Activated naive CD8-positive, alpha-beta T cell treated with anti-CD3 and anti-CD28 coated beads for 36 hours (primary cell): Measurements from ENCODE around the gene CRTAC1. TPM values are rescaled to one million over a fixed set of nuclear protein-coding genes. Genes with fewer than 3 reads are reported as not detected.
"Not testable (repeated sequence)": the region's sequence is repeated elsewhere in the genome, so short reads cannot be mapped to it uniquely, and the experiment has no call there.

Source experiments
- DNase-seq: peaks from one replicate; pipeline ENCODE4 v3.0.0; 2021
- H3K27ac Mint-ChIP-seq: one replicate; pipeline ENCODE4 v1.8.0; 2022; ENCODE audit warnings: mild to moderate bottlenecking, moderate library complexity, mixed read lengths
- H3K27me3 Mint-ChIP-seq: one replicate; pipeline ENCODE4 v1.8.0; 2022; ENCODE audit warnings: mild to moderate bottlenecking, mixed read lengths
- H3K36me3 Mint-ChIP-seq: one replicate; pipeline ENCODE4 v1.8.0; 2021; ENCODE audit warnings: mild to moderate bottlenecking, mixed read lengths
- H3K4me1 Mint-ChIP-seq: one replicate; pipeline ENCODE4 v1.8.0; 2021; ENCODE audit warnings: mixed read lengths
- H3K4me3 Mint-ChIP-seq: one replicate; pipeline ENCODE4 v1.8.0; 2022; ENCODE audit warnings: mild to moderate bottlenecking, moderate library complexity, mixed read lengths
- H3K9me3 Mint-ChIP-seq: one replicate; pipeline ENCODE4 v1.8.0; 2022; ENCODE audit warnings: mixed read lengths
- total RNA-seq, 2 experiments: library from RNA; stranded (reverse); gene quantifications; one replicate each; pipeline ENCODE4 v1.2.3, GENCODE V29; 2021

The CRTAC1 gene
- total RNA-seq, 2 experiments from 2014 or later = not detected

- H3K4me3 Mint-ChIP-seq = peak overlapping the region; percentile 79
- no peaks in the 10 kb centered on the region for H3K36me3 Mint-ChIP-seq
- peak overlapping the region; percentile 55 for H3K27ac Mint-ChIP-seq
- no peaks in the 10 kb centered on the region for H3K9me3 Mint-ChIP-seq
- DNase-seq = peak; percentile 30
- H3K4me1 Mint-ChIP-seq = peaks cover 34% of the 10 kb centered on the region
- peaks cover 3% of the 10 kb centered on the region for H3K27me3 Mint-ChIP-seq
These were observed 180.0 kb downstream of the CRTAC1 start for GRCh38 chr10:97850446-97850845.

GRCh38 chr10:97849687-97850402, 180.6 kb downstream of the CRTAC1 start, which contains the start of gene GOLGA7B:
GOLGA7B (plus strand) TSS chr10:97849843; CDS start chr10:97850304, 461 bp downstream.
- Mint-ChIP-seq H3K36me3 (no peaks in the 10 kb centered on the region), H3K4me1 (peaks cover 34% of the 10 kb centered on the region), H3K9me3 (no peaks in the 10 kb centered on the region), H3K27me3 (peaks cover 3% of the 10 kb centered on the region), H3K4me3 (peak within 1 kb of the TSS; percentile 79), H3K27ac (peak within 1 kb of the TSS; percentile 55)
- DNase-seq = peak; percentile 66

- Mint-ChIP-seq H3K27ac (peak overlapping the region; percentile 32), H3K27me3 (peaks cover 3% of the 10 kb centered on the region), H3K9me3 (no peaks in the 10 kb centered on the region), H3K4me3 (peak overlapping the region; percentile 77), H3K36me3 (no peaks in the 10 kb centered on the region), H3K4me1 (peaks cover 34% of the 10 kb centered on the region)
- DNase-seq = no peak
These were observed 181.2 kb downstream of the CRTAC1 start for GRCh38 chr10:97849103-97849686.

- Mint-ChIP-seq H3K4me3 (no peak overlapping the region), H3K27ac (no peak overlapping the region), H3K27me3 (peaks cover 4% of the 10 kb centered on the region), H3K9me3 (peaks cover 2% of the 10 kb centered on the region), H3K4me1 (peaks cover 19% of the 10 kb centered on the region), H3K36me3 (no peaks in the 10 kb centered on the region)
- no peak for DNase-seq
These were observed 185.7 kb downstream of the CRTAC1 start for GRCh38 chr10:97844678-97845077.

- not testable (repeated sequence) for H3K9me3 Mint-ChIP-seq, H3K27ac Mint-ChIP-seq, H3K27me3 Mint-ChIP-seq, H3K36me3 Mint-ChIP-seq, H3K4me3 Mint-ChIP-seq, DNase-seq
- peaks cover 16% of the 10 kb centered on the region for H3K4me1 Mint-ChIP-seq
These were observed 186.4 kb downstream of the CRTAC1 start for GRCh38 chr10:97843972-97844371.

GRCh38 chr10:97843281-97843671, 187.1 kb downstream of the CRTAC1 start:
- H3K27ac Mint-ChIP-seq = no peak overlapping the region
- no peak overlapping the region for H3K4me3 Mint-ChIP-seq
- peaks cover 14% of the 10 kb centered on the region for H3K4me1 Mint-ChIP-seq
- no peak for DNase-seq
- H3K36me3 Mint-ChIP-seq = no peaks in the 10 kb centered on the region
- H3K27me3 Mint-ChIP-seq = peaks cover 4% of the 10 kb centered on the region
- H3K9me3 Mint-ChIP-seq = peaks cover 2% of the 10 kb centered on the region

- no peak for DNase-seq
- H3K4me1 Mint-ChIP-seq = peaks cover 14% of the 10 kb centered on the region
- no peak overlapping the region for H3K4me3 Mint-ChIP-seq
- no peaks in the 10 kb centered on the region for H3K36me3 Mint-ChIP-seq
- H3K27me3 Mint-ChIP-seq = peaks cover 4% of the 10 kb centered on the region
- peaks cover 2% of the 10 kb centered on the region for H3K9me3 Mint-ChIP-seq
- H3K27ac Mint-ChIP-seq = no peak overlapping the region
These were observed 187.7 kb downstream of the CRTAC1 start for GRCh38 chr10:97842656-97843280.

- H3K4me3 Mint-ChIP-seq, H3K27ac Mint-ChIP-seq, H3K9me3 Mint-ChIP-seq, DNase-seq, H3K36me3 Mint-ChIP-seq, H3K27me3 Mint-ChIP-seq: not testable (repeated sequence)
- peaks cover 14% of the 10 kb centered on the region for H3K4me1 Mint-ChIP-seq
These were observed 188.3 kb downstream of the CRTAC1 start for GRCh38 chr10:97842114-97842513.

GRCh38 chr10:97841166-97841565, 189.3 kb downstream of the CRTAC1 start:
- H3K9me3 Mint-ChIP-seq, H3K36me3 Mint-ChIP-seq, DNase-seq, H3K27me3 Mint-ChIP-seq, H3K27ac Mint-ChIP-seq, H3K4me3 Mint-ChIP-seq: not testable (repeated sequence)
- H3K4me1 Mint-ChIP-seq = peaks cover 14% of the 10 kb centered on the region

- Mint-ChIP-seq H3K9me3 (peaks cover 8% of the 10 kb centered on the region), H3K4me3 (no peak overlapping the region), H3K36me3 (peaks cover 11% of the 10 kb centered on the region), H3K4me1 (peaks cover 14% of the 10 kb centered on the region), H3K27ac (no peak overlapping the region), H3K27me3 (peaks cover 4% of the 10 kb centered on the region)
- DNase-seq = no peak
These were observed 192.3 kb downstream of the CRTAC1 start for GRCh38 chr10:97838091-97838490.

GRCh38 chr10:97836446-97836845, 194.0 kb downstream of the CRTAC1 start:
- Mint-ChIP-seq H3K27ac (no peak overlapping the region), H3K27me3 (no peaks in the 10 kb centered on the region), H3K4me1 (peaks cover 11% of the 10 kb centered on the region), H3K4me3 (no peak overlapping the region), H3K9me3 (peaks cover 7% of the 10 kb centered on the region), H3K36me3 (peaks cover 11% of the 10 kb centered on the region)
- DNase-seq = no peak

- H3K36me3 Mint-ChIP-seq = peaks cover 6% of the 10 kb centered on the region
- no peak for DNase-seq
- H3K4me1 Mint-ChIP-seq = peaks cover 20% of the 10 kb centered on the region
- peaks cover 5% of the 10 kb centered on the region for H3K9me3 Mint-ChIP-seq
- H3K27ac Mint-ChIP-seq = no peak overlapping the region
- H3K4me3 Mint-ChIP-seq = no peak overlapping the region
- no peaks in the 10 kb centered on the region for H3K27me3 Mint-ChIP-seq
These were observed 199.2 kb downstream of the CRTAC1 start for GRCh38 chr10:97831259-97831658.

GRCh38 chr10:97830064-97830463, 200.4 kb downstream of the CRTAC1 start:
- DNase-seq = no peak

GRCh38 chr10:97828721-97829120, 201.7 kb downstream of the CRTAC1 start:
- DNase-seq = no peak
- Mint-ChIP-seq H3K4me1 (peaks cover 20% of the 10 kb centered on the region), H3K27ac (no peak overlapping the region), H3K4me3 (no peak overlapping the region), H3K9me3 (no peaks in the 10 kb centered on the region), H3K36me3 (no peaks in the 10 kb centered on the region), H3K27me3 (no peaks in the 10 kb centered on the region)

More at GRCh38 chr10:97830064-97830463, 200.4 kb downstream of the CRTAC1 start:
- no peaks in the 10 kb centered on the region for H3K27me3 Mint-ChIP-seq
- H3K27ac Mint-ChIP-seq = no peak overlapping the region
- H3K36me3 Mint-ChIP-seq = no peaks in the 10 kb centered on the region
- no peak overlapping the region for H3K4me3 Mint-ChIP-seq
- no peaks in the 10 kb centered on the region for H3K9me3 Mint-ChIP-seq
- H3K4me1 Mint-ChIP-seq = peaks cover 20% of the 10 kb centered on the region

GRCh38 chr10:97827702-97828291, 202.6 kb downstream of the CRTAC1 start:
- H3K4me1 Mint-ChIP-seq = peaks cover 20% of the 10 kb centered on the region
- no peak for DNase-seq
- no peak overlapping the region for H3K4me3 Mint-ChIP-seq
- H3K9me3 Mint-ChIP-seq = no peaks in the 10 kb centered on the region
- no peaks in the 10 kb centered on the region for H3K27me3 Mint-ChIP-seq
- no peaks in the 10 kb centered on the region for H3K36me3 Mint-ChIP-seq
- H3K27ac Mint-ChIP-seq = no peak overlapping the region
